Measurements from ENCODE around the gene ASTE1. TPM values are rescaled to one million over a fixed set of nuclear protein-coding genes. Genes with fewer than 3 reads are reported as not detected.

The ASTE1 gene
- total and polyA plus RNA-seq, 2 of the 8 experiments (the other 6 are each of a cell fraction or from before 2014, with no cell fraction given) = 6.4 TPM; not detected in 1

- Histone ChIP-seq H3K4me3 (ENCODE audit: extremely low read depth in 1 of 4, insufficient read depth in 2 of 4, low read depth in 3 of 4, low read length in 4 of 4) (no peak overlapping the region), H4K91ac (replicated peaks; ENCODE audit: insufficient read length, low read length) (no peak overlapping the region), H2BK120ac (replicated peaks; ENCODE audit: low read depth, low read length) (no peak overlapping the region), H3K18ac (ENCODE audit: extremely low read depth, low read length) (peak overlapping the region; percentile 13; the same call in 1 of the 2 replicates), H3K9me3 (ENCODE audit: insufficient read depth in 2 of 2, low read depth in 1 of 2, low read length in 1 of 2) (no peaks in the 10 kb centered on the region; a peak in 1 of 4 replicates), H4K5ac (ENCODE audit: insufficient read length, low read depth, low read length) (no peak overlapping the region), H3K14ac (ENCODE audit: insufficient read length) (no peak overlapping the region), H3K27me3 (replicated peaks in 1 of 4; ENCODE audit: control insufficient read depth in 3 of 4, extremely low read depth in 1 of 4, insufficient read depth in 3 of 4, low read length in 3 of 4) (no peaks in the 10 kb centered on the region), H2AK5ac (ENCODE audit: low read depth, low read length) (no peak overlapping the region), H3K56ac (replicated peaks; ENCODE audit: insufficient read length, low read depth, low read length) (no peak overlapping the region), H3K23me2 (ENCODE audit: low read depth, low read length) (no peaks in the 10 kb centered on the region), H3K27ac (ENCODE audit: low read depth, low read length) (no peak overlapping the region), H3K4me1 (replicated peaks in 1 of 4; ENCODE audit: control insufficient read depth in 3 of 4, insufficient read depth in 4 of 4, low read length in 3 of 4) (peaks cover 0 to 1% (median 0%) of the 10 kb centered on the region in 4 experiments; a peak in 1 of 7 replicates), H3K23ac (ENCODE audit: insufficient read length) (no peak overlapping the region), H4K8ac (ENCODE audit: extremely low read depth, insufficient read depth, low read length) (no peak overlapping the region), H3K9ac (replicated peaks in 1 of 4; ENCODE audit: extremely low read depth in 1 of 4, low read depth in 3 of 4, low read length in 3 of 4) (no peak overlapping the region), H2BK5ac (ENCODE audit: low read depth, low read length) (no peak overlapping the region), H3K4ac (replicated peaks; ENCODE audit: insufficient read length, low read depth, low read length) (no peak overlapping the region), H3K36me3 (ENCODE audit: control insufficient read depth in 2 of 4, insufficient read depth in 4 of 4, low read length in 3 of 4) (no peaks in the 10 kb centered on the region), H2BK15ac (ENCODE audit: low read length) (no peak overlapping the region), H3K79me2 (ENCODE audit: control insufficient read depth in 1 of 2, insufficient read depth in 2 of 2, low read length in 2 of 2) (no peaks in the 10 kb centered on the region), H3K79me1 (ENCODE audit: low read depth, low read length) (no peaks in the 10 kb centered on the region), H2BK12ac (ENCODE audit: low read depth, low read length) (no peak overlapping the region), H2AFZ (ENCODE audit: low read length) (no peak overlapping the region), H4K20me1 (replicated peaks in 1 of 2; ENCODE audit: control insufficient read depth in 1 of 2, insufficient read depth in 2 of 2, low read length in 2 of 2) (no peaks in the 10 kb centered on the region), H3K4me2 (ENCODE audit: insufficient read depth in 1 of 2, low read depth in 2 of 2, low read length in 2 of 2) (no peak overlapping the region), H2BK20ac (ENCODE audit: low read length) (no peak overlapping the region)
- no peak for FAIRE-seq
- TF ChIP-seq SP2 (IDR thresholded peaks at IDR 0.05; ENCODE audit: low read length) = peak; percentile 53
- no peak for TF ChIP-seq JUN (IDR thresholded peaks at IDR 0.05; ENCODE audit: low read depth, low read length)
- peak in 2 of 3 experiments; percentile 18 to 52; a peak in 2 of 4 replicates for TF ChIP-seq CTCF (IDR thresholded peaks at IDR 0.05; ENCODE audit: control extremely low read depth in 1 of 3, insufficient read depth in 1 of 3, low read depth in 1 of 3, low read length in 3 of 3)
- no peak for TF ChIP-seq YY1 (IDR thresholded peaks at IDR 0.05; ENCODE audit: low read depth, low read length)
- TF ChIP-seq SIRT6 (IDR thresholded peaks at IDR 0.05; ENCODE audit: low read length) = no peak
- POLR2A ChIA-PET (ENCODE audit: partially characterized antibody) = no interaction called here
- WGBS, 2 experiments (ENCODE audit: extremely low coverage in 1 of 2, insufficient coverage in 1 of 2, insufficient read length in 1 of 2, insufficient replicate concordance in 2 of 2, low coverage in 1 of 2, low lambda C conversion rate in 2 of 2, missing lambda C conversion rate in 1 of 2) = 88% methylated on average over 2 of the region's 2 CpGs; no CpG with 5 or more reads in 1 of the 2 experiments
- CTCF ChIA-PET (ENCODE audit: partially characterized antibody) = interaction anchor here (0.8 to 1.7 kb wide), 14 partner anchors 9 to 253 kb away, joined by 3 to 12 read pairs (median 3); no protein-coding TSS in a partner anchor
- peak in 1 of 2 experiments; percentile 57 for DNase-seq (ENCODE audit: low read depth in 1 of 2, low spot score in 2 of 2)
Measured at GRCh38 chr3:131047582-131047981, 21.0 kb upstream of the ASTE1 start.
